H1 (cell line): ENCODE results near the gene PSORS1C1. TPM values are rescaled to one million over a fixed set of nuclear protein-coding genes. Genes with fewer than 3 reads are reported as not detected.
"Not testable (repeated sequence)": the region's sequence is repeated elsewhere in the genome, so short reads cannot be mapped to it uniquely, and the experiment has no call there.

Experiments used
- CTCF ChIA-PET: fragments of 300-600 bp; sonication (Branson Sonifier 250); formaldehyde crosslinking; loops from one replicate; lab custom pipeline; 2021; ENCODE audit not compliant: partially characterized antibody; lab: Charles Lee
- POLR2A ChIA-PET: fragments of 300-600 bp; sonication (Branson Sonifier 250); formaldehyde crosslinking; loops from one replicate; lab custom pipeline; 2021; ENCODE audit warnings: inconsistent platforms; ENCODE audit not compliant: partially characterized antibody; lab: Charles Lee
- DNase-seq, 2 experiments: peaks; one replicate each; pipeline versions ENCODE4 v3.0.0 to v3.0.0-alpha.2; 2010 to 2022; ENCODE audit warnings: low spot score in 2 of 2, low read depth in 1 of 2, mixed read lengths in 1 of 2
- FAIRE-seq: peaks from 2 replicates; lab custom pipeline; 2011; peaks lifted over from hg19 to GRCh38; lab: Jason Lieb, UNC
- H2AFZ ChIP-seq: 2 replicates; pipeline ENCODE4 v1.8.1; 2012; ENCODE audit warnings: low read length, inconsistent platforms
- H2AK5ac ChIP-seq: 2 replicates; pipeline ENCODE4 v1.6.1; 2013; ENCODE audit warnings: low read depth, low read length
- H2BK120ac ChIP-seq: replicated peaks from 2 replicates; pipeline ENCODE3; 2013; ENCODE audit warnings: low read depth, low read length, inconsistent platforms
- H2BK12ac ChIP-seq: 2 replicates; pipeline ENCODE4 v1.6.1; 2013; ENCODE audit warnings: low read depth, low read length
- H2BK15ac ChIP-seq: 2 replicates; pipeline ENCODE4 v1.6.1; 2013; ENCODE audit warnings: low read length
- H2BK20ac ChIP-seq: 2 replicates; pipeline ENCODE4 v1.6.1; 2013; ENCODE audit warnings: low read length
- H2BK5ac ChIP-seq: 2 replicates; pipeline ENCODE4 v1.6.1; 2013; ENCODE audit warnings: low read depth, low read length
- H3K14ac ChIP-seq: 2 replicates; pipeline ENCODE4 v1.6.1; 2013; ENCODE audit warnings: inconsistent platforms; ENCODE audit not compliant: insufficient read length
- H3K18ac ChIP-seq: 2 replicates; pipeline ENCODE4 v1.6.1; 2013; ENCODE audit warnings: low read length; ENCODE audit errors: extremely low read depth
- H3K23ac ChIP-seq: 2 replicates; pipeline ENCODE4 v1.6.1; 2013; ENCODE audit warnings: inconsistent platforms; ENCODE audit not compliant: insufficient read length
- H3K23me2 ChIP-seq: 2 replicates; pipeline ENCODE4 v1.6.1; 2013; ENCODE audit warnings: low read depth, low read length
- H3K27ac ChIP-seq: 2 replicates; pipeline ENCODE4 v1.6.1; 2011; ENCODE audit warnings: low read depth, low read length, inconsistent platforms
- H3K27me3 ChIP-seq, 4 experiments: replicated peaks in 1 of 4; 1 replicate in 1 of 4; 2 replicates in 3 of 4; pipeline versions ENCODE4 v1.6.1 to v1.8.1; 2011 to 2013; ENCODE audit warnings: low read length in 3 of 4, mild to moderate bottlenecking in 3 of 4, inconsistent platforms in 2 of 4, mixed read lengths in 2 of 4, moderate library complexity in 1 of 4; ENCODE audit not compliant: control insufficient read depth in 3 of 4, insufficient read depth in 3 of 4; ENCODE audit errors: extremely low read depth in 1 of 4
- H3K36me3 ChIP-seq, 4 experiments: 2 replicates each; pipeline versions ENCODE4 v1.6.1 to v1.8.1; 2011 to 2013; ENCODE audit warnings: mild to moderate bottlenecking in 4 of 4, low read length in 3 of 4, moderate library complexity in 2 of 4, control low read depth in 1 of 4, inconsistent platforms in 1 of 4; ENCODE audit not compliant: insufficient read depth in 4 of 4, control insufficient read depth in 2 of 4
- H3K4ac ChIP-seq: replicated peaks from 2 replicates; pipeline ENCODE3; 2013; ENCODE audit warnings: low read length, low read depth, mixed read lengths, inconsistent platforms; ENCODE audit not compliant: insufficient read length
- H3K4me1 ChIP-seq, 4 experiments: replicated peaks in 1 of 4; 1 replicate in 1 of 4; 2 replicates in 3 of 4; pipeline versions ENCODE4 v1.6.1 to v1.8.1; 2011 to 2013; ENCODE audit warnings: low read length in 3 of 4, inconsistent platforms in 2 of 4, mixed read lengths in 1 of 4; ENCODE audit not compliant: insufficient read depth in 4 of 4, control insufficient read depth in 3 of 4
- H3K4me2 ChIP-seq, 2 experiments: 2 replicates each; pipeline versions ENCODE4 v1.6.1 to v1.8.1; 2011 to 2013; ENCODE audit warnings: low read depth in 2 of 2, low read length in 2 of 2, control low read depth in 1 of 2, inconsistent platforms in 1 of 2, mild to moderate bottlenecking in 1 of 2; ENCODE audit not compliant: insufficient read depth in 1 of 2
- H3K4me3 ChIP-seq, 4 experiments: fragments of 200-600, 300-600 bp in 1 of 4; sonication (generic), shearing (Covaris generic), sonication (Bioruptor Twin) in 1 of 4; 2 replicates each; pipeline versions ENCODE4 v1.5.1 to v1.8.1; 2011 to 2016; ENCODE audit warnings: low read length in 4 of 4, low read depth in 3 of 4, control low read depth in 2 of 4, inconsistent platforms in 2 of 4, mild to moderate bottlenecking in 2 of 4, mixed read lengths in 1 of 4, moderate library complexity in 1 of 4; ENCODE audit not compliant: insufficient read depth in 2 of 4; ENCODE audit errors: extremely low read depth in 1 of 4
- H3K56ac ChIP-seq: replicated peaks from 2 replicates; pipeline ENCODE3; 2013; ENCODE audit warnings: low read depth, mild to moderate bottlenecking, mixed read lengths, low read length, inconsistent platforms; ENCODE audit not compliant: insufficient read length
- H3K79me1 ChIP-seq: 2 replicates; pipeline ENCODE4 v1.6.1; 2013; ENCODE audit warnings: low read depth, low read length, control low read depth
- H3K79me2 ChIP-seq, 2 experiments: 2 replicates each; pipeline versions ENCODE4 v1.6.1 to v1.8.1; 2012 to 2013; ENCODE audit warnings: low read length in 2 of 2, mild to moderate bottlenecking in 2 of 2, inconsistent platforms in 1 of 2; ENCODE audit not compliant: insufficient read depth in 2 of 2, control insufficient read depth in 1 of 2
- H3K9ac ChIP-seq, 4 experiments: replicated peaks in 1 of 4; 1 replicate in 1 of 4; 2 replicates in 3 of 4; pipeline versions ENCODE4 v1.6.1 to v1.8.1; 2011 to 2013; ENCODE audit warnings: low read depth in 3 of 4, low read length in 3 of 4, control low read depth in 2 of 4, mild to moderate bottlenecking in 2 of 4, moderate library complexity in 2 of 4, inconsistent platforms in 1 of 4; ENCODE audit errors: extremely low read depth in 1 of 4
- H3K9me3 ChIP-seq, 2 experiments: 2 replicates each; pipeline versions ENCODE4 v1.6.1 to v1.8.1; 2012 to 2013; ENCODE audit warnings: mild to moderate bottlenecking in 2 of 2, moderate library complexity in 2 of 2, control low read depth in 1 of 2, inconsistent platforms in 1 of 2, low read depth in 1 of 2, low read length in 1 of 2, mixed read lengths in 1 of 2; ENCODE audit not compliant: insufficient read depth in 2 of 2
- H4K20me1 ChIP-seq, 2 experiments: replicated peaks in 1 of 2; 2 replicates each; pipeline versions ENCODE3 to v1.8.1; 2011 to 2013; ENCODE audit warnings: inconsistent platforms in 2 of 2, low read length in 2 of 2, mild to moderate bottlenecking in 1 of 2; ENCODE audit not compliant: insufficient read depth in 2 of 2, control insufficient read depth in 1 of 2
- H4K5ac ChIP-seq: 2 replicates; pipeline ENCODE4 v1.6.1; 2013; ENCODE audit warnings: low read length, low read depth, mixed read lengths, inconsistent platforms; ENCODE audit not compliant: insufficient read length
- H4K8ac ChIP-seq: 2 replicates; pipeline ENCODE4 v1.8.0; 2013; ENCODE audit warnings: mild to moderate bottlenecking, moderate library complexity, low read length, inconsistent platforms; ENCODE audit not compliant: insufficient read depth; ENCODE audit errors: extremely low read depth
- H4K91ac ChIP-seq: replicated peaks from 2 replicates; pipeline ENCODE3; 2013; ENCODE audit warnings: low read length, mixed read lengths, inconsistent platforms; ENCODE audit not compliant: insufficient read length
- WGBS, 2 experiments: shearing (Covaris generic) in 1 of 2; methylation state at CpG; one replicate each; pipeline versions ENCODE4 v1.1.6 to v1.1.7; 2013 to 2015; ENCODE audit warnings: low lambda C conversion rate in 2 of 2, mixed read lengths in 2 of 2, inconsistent platforms in 1 of 2, low coverage in 1 of 2, missing lambda C conversion rate in 1 of 2; ENCODE audit not compliant: insufficient replicate concordance in 2 of 2, insufficient coverage in 1 of 2, insufficient read length in 1 of 2; ENCODE audit errors: extremely low coverage in 1 of 2, missing lambda C conversion rate in 1 of 2; 5-methylcytosine and 5-hydroxymethylcytosine counted together
- polyA plus RNA-seq, 7 experiments: library from polyadenylated mRNA; depleted of rRNA in 3 of 7; stranded (reverse) in 5 of 7; unstranded in 2 of 7; fragments of >200 nt in 5 of 7; fragments of 200-250 nt in 2 of 7; gene quantifications; 1 replicate in 5 of 7; 2 replicates in 1 of 7; 4 replicates in 1 of 7; pipeline versions ENCODE4 v1.2.1 to v1.2.3, GENCODE V29; 2011 to 2013; ENCODE audit warnings: missing spikeins in 2 of 7, mixed read lengths in 2 of 7
- total RNA-seq: library from RNA; stranded (reverse); fragmentation: NEBNext Ultra II Directional; extraction: Animal tissue kit (Norgen Biotek cat#: 25700); gene quantifications from 2 replicates; pipeline ENCODE4 v1.2.1, GENCODE V29; 2021

Gene PSORS1C1
- total and polyA plus RNA-seq, 2 of the 8 experiments (the other 6 are each of a cell fraction or from before 2014, with no cell fraction given) = 0.12 to 0.52 TPM

DNA sequence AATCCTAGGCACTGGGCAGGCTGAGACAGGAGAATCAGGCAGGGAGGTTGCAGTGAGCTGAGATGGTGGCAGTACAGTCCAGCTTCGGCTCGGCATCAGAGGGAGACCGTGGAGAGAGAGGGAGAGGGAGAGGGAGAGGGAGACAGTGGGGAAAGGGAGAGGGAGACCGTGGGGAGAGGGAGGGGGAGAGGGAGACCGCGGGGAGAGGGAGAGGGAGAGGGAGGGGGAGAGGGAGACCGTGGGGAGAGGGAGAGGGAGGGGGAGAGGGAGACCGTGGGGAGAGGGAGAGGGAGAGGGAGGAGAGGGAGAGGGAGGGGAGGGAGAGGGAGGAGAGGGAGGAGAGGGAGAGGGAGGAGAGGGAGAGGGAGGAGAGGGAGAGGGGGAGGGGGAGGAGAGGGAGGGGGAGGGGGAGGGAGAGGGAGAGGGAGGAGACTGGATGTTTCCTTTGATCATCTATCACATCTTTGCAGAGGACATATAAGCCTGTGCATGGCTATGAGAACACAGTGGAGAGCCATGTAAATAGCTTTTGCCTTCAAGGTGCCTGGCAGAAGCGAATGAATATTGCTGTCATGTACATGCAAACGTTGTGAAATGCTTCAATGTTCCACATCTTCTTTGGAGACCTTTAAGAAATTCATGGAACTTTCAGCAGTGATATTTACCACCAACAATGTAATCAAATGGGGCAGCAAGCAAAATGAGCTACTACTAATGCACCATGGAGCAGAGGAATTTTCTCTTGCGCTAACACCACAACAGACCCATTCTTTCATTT is 46.5 kb upstream of the PSORS1C1 start:
- not testable (repeated sequence) for H3K79me2 ChIP-seq, H2AK5ac ChIP-seq, H3K36me3 ChIP-seq, H4K5ac ChIP-seq, H2AFZ ChIP-seq, H2BK20ac ChIP-seq, H3K9ac ChIP-seq, H3K23me2 ChIP-seq, H3K23ac ChIP-seq, DNase-seq, H3K4me3 ChIP-seq, H4K8ac ChIP-seq, H3K56ac ChIP-seq, H2BK5ac ChIP-seq, H3K4me2 ChIP-seq, H3K79me1 ChIP-seq, H3K27me3 ChIP-seq, H3K4ac ChIP-seq, H4K91ac ChIP-seq, H3K18ac ChIP-seq, H2BK120ac ChIP-seq, H3K27ac ChIP-seq, H3K14ac ChIP-seq, FAIRE-seq, H2BK12ac ChIP-seq, H3K9me3 ChIP-seq, H4K20me1 ChIP-seq, H2BK15ac ChIP-seq
- ChIA-PET POLR2A (interaction anchor here (0.6 to 3.2 kb wide), 5 partner anchors 8 to 250 kb away, joined by 3 to 17 read pairs (median 3); partner anchors contain the start of gene VARS2), CTCF (interaction anchor here (0.6 to 4.4 kb wide), 27 partner anchors 8 to 969 kb away, joined by 3 to 143 read pairs (median 5); partner anchors contain the start of genes CDSN, DDR1, MUCL3 and VARS2)
- peaks cover 3 to 15% (median 7%) of the 10 kb centered on the region in 4 experiments; a peak in 6 of 7 replicates for H3K4me1 ChIP-seq
- WGBS, 2 experiments = 59% methylated on average over 11 of the region's 11 CpGs; no CpG with 5 or more reads in 1 of the 2 experiments
